AG10803 (cell line): ENCODE data around the gene GNAQ.
A peak's percentile ranks its signal among the peaks of the same experiment; 100 is the strongest.
"Not testable (repeated sequence)": the region's sequence is repeated elsewhere in the genome, so short reads cannot be mapped to it uniquely, and the experiment has no call there.

Experiments
- DNase-seq: peaks from one replicate; pipeline ENCODE4 v3.0.0; 2010; ENCODE audit warnings: low read depth
- H3K4me3 ChIP-seq: 2 replicates; pipeline ENCODE4 v1.5.1; 2011; ENCODE audit warnings: mild to moderate bottlenecking, low read length, control low read depth
- TF ChIP-seq, protein P1 (sequence below): conservative IDR thresholded peaks from 2 replicates; pipeline ENCODE4 v1.5.1; 2011; ENCODE audit warnings: mild to moderate bottlenecking, low read length, control low read depth, inconsistent platforms

GNAQ gene

DNA sequence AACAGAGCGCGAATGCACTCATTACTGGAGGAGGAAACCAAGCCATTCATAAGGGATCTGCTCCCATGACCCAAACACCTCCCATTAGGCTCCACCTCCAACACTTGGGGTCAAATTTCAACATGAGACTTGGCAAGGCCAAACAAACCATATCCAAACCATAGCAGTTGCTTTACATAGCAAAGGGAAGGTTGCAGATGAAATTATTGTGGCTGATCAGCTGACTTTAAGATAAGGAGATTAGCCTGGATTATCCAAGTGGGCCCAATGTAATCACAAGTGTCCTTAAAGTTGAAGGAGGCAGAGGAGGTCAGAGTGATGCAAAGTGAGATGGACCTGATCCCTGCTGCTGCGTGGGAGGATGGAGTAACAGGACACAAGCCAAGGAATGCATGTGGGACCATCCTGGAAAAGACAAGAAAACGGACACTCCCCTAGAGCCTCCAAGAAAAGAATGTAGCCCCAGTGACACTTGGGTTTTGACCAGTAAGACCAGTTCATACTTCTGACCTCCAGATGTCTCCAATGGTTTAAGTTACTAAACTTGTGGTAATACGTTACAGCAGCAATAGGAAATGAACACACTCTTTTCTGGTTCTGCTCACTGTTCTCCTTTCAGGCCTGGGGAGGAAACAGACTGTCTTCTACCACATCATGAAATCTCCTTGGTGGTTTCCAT, 167.3 kb downstream of the GNAQ start:
- TF ChIP-seq, protein P1, sequence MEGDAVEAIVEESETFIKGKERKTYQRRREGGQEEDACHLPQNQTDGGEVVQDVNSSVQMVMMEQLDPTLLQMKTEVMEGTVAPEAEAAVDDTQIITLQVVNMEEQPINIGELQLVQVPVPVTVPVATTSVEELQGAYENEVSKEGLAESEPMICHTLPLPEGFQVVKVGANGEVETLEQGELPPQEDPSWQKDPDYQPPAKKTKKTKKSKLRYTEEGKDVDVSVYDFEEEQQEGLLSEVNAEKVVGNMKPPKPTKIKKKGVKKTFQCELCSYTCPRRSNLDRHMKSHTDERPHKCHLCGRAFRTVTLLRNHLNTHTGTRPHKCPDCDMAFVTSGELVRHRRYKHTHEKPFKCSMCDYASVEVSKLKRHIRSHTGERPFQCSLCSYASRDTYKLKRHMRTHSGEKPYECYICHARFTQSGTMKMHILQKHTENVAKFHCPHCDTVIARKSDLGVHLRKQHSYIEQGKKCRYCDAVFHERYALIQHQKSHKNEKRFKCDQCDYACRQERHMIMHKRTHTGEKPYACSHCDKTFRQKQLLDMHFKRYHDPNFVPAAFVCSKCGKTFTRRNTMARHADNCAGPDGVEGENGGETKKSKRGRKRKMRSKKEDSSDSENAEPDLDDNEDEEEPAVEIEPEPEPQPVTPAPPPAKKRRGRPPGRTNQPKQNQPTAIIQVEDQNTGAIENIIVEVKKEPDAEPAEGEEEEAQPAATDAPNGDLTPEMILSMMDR, result no peak; the same call in 1 of the 2 replicates
- DNase-seq, result peak; percentile 35
- H3K4me3 ChIP-seq, result no peak overlapping the region

DNA sequence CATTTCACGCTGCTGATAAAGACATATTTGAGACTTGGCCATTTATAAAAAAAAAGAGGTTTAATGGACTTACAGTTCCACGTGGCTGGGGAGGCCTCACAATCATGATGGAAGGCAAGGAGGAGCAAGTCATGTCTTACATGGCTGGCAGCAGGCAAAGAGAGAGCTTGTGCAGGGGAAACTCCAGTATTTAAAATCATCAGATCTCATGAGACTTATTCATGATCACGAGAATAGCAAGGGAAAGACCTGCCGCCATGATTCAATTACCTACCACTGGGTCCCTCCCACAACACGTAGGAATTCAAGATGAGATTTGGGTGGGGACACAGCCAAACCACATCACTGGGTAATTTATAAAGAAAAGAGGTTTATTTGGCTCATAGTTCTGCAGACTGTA, 168.0 kb downstream of the GNAQ start:
- DNase-seq, H3K4me3 ChIP-seq: not testable (repeated sequence)

DNA sequence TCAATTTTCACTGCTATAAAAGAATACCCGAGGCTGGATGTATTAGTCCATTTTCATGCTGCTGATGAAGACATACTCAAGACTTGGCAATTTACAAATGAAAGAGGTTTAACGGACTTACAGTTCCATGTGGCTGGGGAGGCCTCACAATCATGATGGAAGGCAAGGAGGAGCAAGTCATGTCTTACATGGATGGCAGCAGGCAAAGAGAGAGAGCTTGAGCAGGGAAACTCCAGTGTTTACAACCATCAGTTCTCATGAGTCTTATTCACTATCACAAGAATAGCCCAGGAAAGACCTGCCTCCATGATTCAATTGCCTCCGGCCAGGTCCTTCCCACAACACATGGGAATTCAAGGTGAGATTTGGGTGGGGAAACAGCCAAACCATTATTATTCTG, 170.7 kb downstream of the GNAQ start:
- not testable (repeated sequence) for H3K4me3 ChIP-seq

DNA sequence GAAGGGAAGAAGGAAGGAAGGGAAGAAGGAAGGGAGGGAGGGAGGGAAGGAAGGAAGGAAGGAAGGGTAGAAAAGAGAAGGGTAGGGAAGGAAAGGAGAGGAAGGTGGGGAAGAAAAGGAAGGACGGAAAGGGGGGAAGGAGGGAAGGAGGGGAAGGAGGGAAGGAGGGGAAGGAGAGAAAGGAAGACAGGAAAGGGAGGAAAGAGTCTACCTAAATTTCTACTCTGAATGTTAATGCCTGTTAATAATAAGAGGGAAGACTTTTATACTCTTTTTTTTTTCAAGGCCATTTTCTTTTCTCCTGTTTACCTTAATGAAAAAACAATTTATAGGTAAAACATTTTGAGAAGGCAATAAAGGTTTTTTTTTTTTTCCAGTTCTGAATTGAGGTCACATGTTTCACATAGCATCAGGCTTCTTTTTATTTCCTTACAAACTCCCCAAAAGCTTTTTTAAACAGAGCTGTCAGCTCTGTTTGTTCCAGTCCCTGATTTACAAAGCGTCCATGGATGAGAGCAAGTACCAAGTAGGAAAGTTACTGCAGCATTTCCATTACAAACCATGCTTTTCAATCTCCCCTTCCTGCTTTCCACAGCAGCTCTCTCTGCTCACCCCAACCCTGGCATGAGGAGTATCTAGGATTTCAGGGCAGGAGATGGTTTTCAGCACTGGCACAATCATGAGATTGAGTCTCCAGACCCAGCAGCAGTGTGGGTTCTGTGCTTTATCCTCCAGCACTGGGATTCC, 173.9 kb downstream of the GNAQ start:
- no peak for DNase-seq
- no peak overlapping the region for H3K4me3 ChIP-seq
- TF ChIP-seq, protein P1, result no peak

More for the DNA sequence above, 170.7 kb downstream of the GNAQ start:
- not testable (repeated sequence) for DNase-seq

DNA sequence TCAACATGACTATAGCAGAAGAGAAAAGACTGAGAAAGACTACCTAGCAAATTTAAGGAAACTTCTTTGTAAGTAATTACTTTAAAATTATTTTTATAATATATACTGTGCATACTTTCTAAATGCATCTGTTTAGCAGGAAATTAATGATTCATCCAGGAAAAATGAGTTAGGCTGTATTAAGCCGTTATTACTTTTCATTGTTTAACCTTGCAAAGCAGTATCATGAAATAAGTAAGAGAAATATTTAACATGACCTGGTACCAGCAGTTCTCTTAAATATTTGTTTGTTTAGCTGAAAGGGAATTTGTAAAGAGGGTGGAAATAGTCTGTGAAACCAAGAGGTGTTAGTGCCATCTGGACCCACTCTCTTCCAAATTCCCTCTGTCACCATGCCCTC, 175.0 kb downstream of the GNAQ start:
- TF ChIP-seq, protein P1, result no peak
- no peak for DNase-seq
- no peak overlapping the region for H3K4me3 ChIP-seq

DNA sequence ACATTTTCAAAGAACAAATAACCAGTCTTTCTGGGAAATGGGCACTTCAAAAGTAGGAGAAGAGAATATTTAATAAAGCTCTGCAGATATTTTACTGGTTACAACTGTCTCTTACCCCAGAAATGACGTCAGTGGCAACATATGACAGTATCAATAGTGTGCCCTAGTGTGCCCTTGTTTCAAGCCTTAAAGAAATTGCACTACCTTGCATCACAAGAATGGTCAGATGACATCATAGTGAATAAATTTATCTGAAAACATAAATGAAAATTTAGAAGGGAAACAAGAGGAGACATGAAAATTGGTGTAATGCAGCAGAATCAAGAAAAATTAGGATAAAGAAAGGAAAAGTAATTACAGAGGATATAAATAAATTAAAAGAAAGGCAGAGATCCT, 176.7 kb downstream of the GNAQ start:
- no peak overlapping the region for H3K4me3 ChIP-seq
- DNase-seq, result no peak
- TF ChIP-seq, protein P1, result no peak

DNA sequence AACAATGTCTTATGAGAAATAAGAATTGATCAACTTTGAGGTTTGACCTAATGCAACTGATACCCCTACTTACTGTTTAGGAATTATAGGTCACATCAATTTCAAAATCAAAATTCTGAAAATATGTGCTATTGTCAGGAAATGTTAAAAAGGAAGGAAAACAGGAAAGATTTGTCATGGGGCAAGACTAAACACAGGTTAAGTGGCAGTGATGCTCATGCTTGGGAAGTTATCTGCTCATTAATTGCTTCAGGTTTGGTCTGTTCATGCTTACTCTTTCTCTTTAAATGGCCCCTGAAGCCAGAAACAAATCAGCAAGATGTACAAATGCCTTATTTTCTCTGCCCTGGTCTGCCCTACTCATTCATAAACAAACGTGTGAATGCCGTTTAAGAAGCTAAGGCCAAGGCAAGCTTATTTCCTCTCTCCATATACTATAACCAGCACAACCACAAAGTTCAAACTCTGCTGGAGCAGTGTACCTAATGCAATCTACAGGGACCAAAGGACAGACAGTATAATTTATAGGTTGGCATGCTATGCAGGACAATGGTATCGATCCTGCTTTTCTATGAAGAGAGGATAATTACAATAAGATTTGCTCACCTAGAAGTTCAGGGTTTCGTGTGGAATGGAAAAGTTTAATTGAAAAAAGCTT, 177.2 kb downstream of the GNAQ start:
- no peak overlapping the region for H3K4me3 ChIP-seq
- TF ChIP-seq, protein P1, result no peak
- no peak for DNase-seq

DNA sequence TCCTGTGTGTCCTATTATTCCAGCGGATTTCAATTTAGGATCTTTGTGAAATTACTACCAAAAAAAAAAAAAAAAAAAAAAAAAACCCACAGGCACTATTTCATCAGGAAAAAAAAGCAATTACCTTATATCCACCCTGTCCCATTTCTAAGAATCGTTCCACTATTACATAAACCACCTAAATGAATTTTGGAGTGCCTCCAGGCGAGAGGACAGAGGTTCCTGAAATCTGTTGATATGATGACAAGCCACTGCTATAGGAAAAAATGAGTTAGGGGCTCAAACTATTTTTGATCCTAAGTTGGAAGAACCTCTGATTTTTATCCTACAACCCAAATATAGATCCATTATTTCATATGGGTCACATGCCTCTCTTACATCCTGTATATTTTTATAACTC, 177.9 kb downstream of the GNAQ start:
- TF ChIP-seq, protein P1, result no peak
- no peak for DNase-seq
- H3K4me3 ChIP-seq, result no peak overlapping the region
